Breast epithelium (tissue), 3 donors: ENCODE results near the gene PPP2R3A.

Experiments used
- CTCF ChIP-seq, 3 donors: fragments of 450-650 bp; IDR thresholded peaks; one replicate each; pipeline ENCODE4 v1.5.1; 2016 to 2017; ENCODE audit warnings: antibody characterized with exemption in 3 of 3, mild to moderate bottlenecking in 3 of 3, moderate library complexity in 3 of 3
- POLR2A ChIP-seq: fragments of 450-650 bp; IDR thresholded peaks from one replicate; pipeline ENCODE4 v1.6.1; 2016; ENCODE audit warnings: antibody characterized with exemption, mild to moderate bottlenecking, moderate library complexity
- POLR2AphosphoS5 ChIP-seq, 3 donors: sonication (generic); formaldehyde crosslinking; IDR thresholded peaks; one replicate each; pipeline ENCODE4 v1.6.1; 2017; ENCODE audit warnings: antibody characterized with exemption in 3 of 3

DNA sequence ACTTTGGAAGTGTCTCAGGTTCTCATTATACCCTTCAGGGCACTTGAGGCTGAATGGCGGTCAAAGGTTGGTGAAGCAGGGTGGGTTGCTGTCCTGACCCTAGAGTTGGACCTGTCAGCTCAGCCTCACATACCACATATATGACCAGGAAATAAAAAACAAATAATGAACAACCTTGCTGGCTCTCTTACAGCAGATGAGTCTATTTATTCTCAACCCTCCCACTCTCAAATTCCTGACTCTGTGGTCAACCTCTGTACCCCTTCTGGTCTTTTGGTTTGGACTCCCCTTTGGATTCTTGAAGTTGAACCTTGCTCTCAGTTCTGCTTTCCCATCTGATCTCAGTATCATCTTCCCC, 16.9 kb downstream of the PPP2R3A start:
- TF ChIP-seq CTCF (IDR thresholded peaks at IDR 0.05) (no peak), POLR2AphosphoS5 (IDR thresholded peaks at IDR 0.05) (no peak), POLR2A (no peak)
